Muscle of leg (tissue), 16 donors: ENCODE data around the gene POLR1F. TPM values are rescaled to one million over a fixed set of nuclear protein-coding genes. Genes with fewer than 3 reads are reported as not detected.

Experiments
- DNase-seq: peaks from one replicate; pipeline ENCODE4 v3.0.0; 2013
- H3K27ac ChIP-seq: one replicate; pipeline ENCODE4 v1.5.1; 2013; ENCODE audit warnings: mild to moderate bottlenecking, low read length, control low read depth
- H3K27me3 ChIP-seq: one replicate; pipeline ENCODE4 v1.6.1; 2013; ENCODE audit warnings: low read length; ENCODE audit not compliant: control insufficient read depth, insufficient read depth
- H3K36me3 ChIP-seq: one replicate; pipeline ENCODE4 v1.6.1; 2013; ENCODE audit warnings: low read length; ENCODE audit not compliant: control insufficient read depth, insufficient read depth
- H3K4me1 ChIP-seq: one replicate; pipeline ENCODE4 v1.6.1; 2013; ENCODE audit warnings: low read length; ENCODE audit not compliant: control insufficient read depth, insufficient read depth
- H3K4me3 ChIP-seq: one replicate; pipeline ENCODE4 v1.5.1; 2013; ENCODE audit warnings: low read length, control low read depth
- H3K9me3 ChIP-seq: replicated peaks from 2 replicates; pipeline ENCODE4 v1.6.1; 2013; ENCODE audit warnings: low read depth, low read length; ENCODE audit not compliant: control insufficient read depth
- WGBS: methylation state at CpG from one replicate; pipeline ENCODE4 v1.1.5; 2013; ENCODE audit warnings: missing lambda C conversion rate; ENCODE audit not compliant: insufficient coverage; 5-methylcytosine and 5-hydroxymethylcytosine counted together
- long read RNA-seq, 11 donors: transcript quantifications; one replicate each; lab custom pipeline, GENCODE V29; 2026
- polyA plus RNA-seq, 8 donors: library from polyadenylated mRNA; unstranded; fragments of 120-200 nt; gene quantifications; one replicate each; pipeline versions ENCODE4 v1.2.1 to v1.2.3, GENCODE V29; 2013; ENCODE audit warnings: inconsistent platforms in 1 of 8, low replicate concordance in 1 of 8; ENCODE audit not compliant: insufficient read length in 8 of 8, insufficient read depth in 1 of 8
- total RNA-seq: library from RNA; stranded (reverse); fragments of 120-200 nt; gene quantifications from one replicate; pipeline ENCODE4 v1.2.4, GENCODE V29; 2013

The POLR1F gene
- total RNA-seq (12.8 TPM), polyA plus RNA-seq (10 to 100 TPM in 7 of 8 donors, 1 to 10 TPM in 1; 8.8 to 16.6 (median 13.2) TPM)
- long read RNA-seq, donor 1, partial matches to known transcripts, result 0 of 1 reads
- long read RNA-seq, donor 1, other reads (novel, unspliced or antisense), result 0 of 1 reads
- long read RNA-seq, donor 2, partial matches to known transcripts, result 0 of 3 reads
- long read RNA-seq, donor 2, other reads (novel, unspliced or antisense), result 0 of 3 reads
- long read RNA-seq, donor 3, partial matches to known transcripts, result 0 of 5 reads
- long read RNA-seq, donor 3, other reads (novel, unspliced or antisense), result 0 of 5 reads
- long read RNA-seq, donor 4, transcript TWISTNB-201 (4 exons, 3,942 nt), result major isoform, 10 of 10 reads
- long read RNA-seq, donor 4, partial matches to known transcripts, result 0 of 10 reads
- long read RNA-seq, donor 4, other reads (novel, unspliced or antisense), result 0 of 10 reads
- long read RNA-seq, donor 5, transcript TWISTNB-201 (4 exons, 3,942 nt), result major isoform, 15 of 19 reads
- long read RNA-seq, donor 5, partial matches to known transcripts, result 0 of 19 reads
- long read RNA-seq, donor 5, other reads (novel, unspliced or antisense), result 0 of 19 reads
- long read RNA-seq, donor 6, transcript TWISTNB-201 (4 exons, 3,942 nt), result major isoform, 15 of 19 reads
- long read RNA-seq, donor 6, partial matches to known transcripts, result 0 of 19 reads
- long read RNA-seq, donor 6, other reads (novel, unspliced or antisense), result 0 of 19 reads
- long read RNA-seq, donor 7, transcript TWISTNB-201 (4 exons, 3,942 nt), result major isoform, 5 of 9 reads
- long read RNA-seq, donor 7, partial matches to known transcripts, result 0 of 9 reads
- long read RNA-seq, donor 7, other reads (novel, unspliced or antisense), result 0 of 9 reads
- long read RNA-seq, donor 8, transcript TWISTNB-201 (4 exons, 3,942 nt), result major isoform, 7 of 10 reads
- long read RNA-seq, donor 8, partial matches to known transcripts, result 0 of 10 reads
- long read RNA-seq, donor 8, other reads (novel, unspliced or antisense), result 0 of 10 reads
- long read RNA-seq, donor 9, transcript TWISTNB-201 (4 exons, 3,942 nt), result major isoform, 8 of 8 reads
- long read RNA-seq, donor 9, partial matches to known transcripts, result 0 of 8 reads
- long read RNA-seq, donor 9, other reads (novel, unspliced or antisense), result 0 of 8 reads
- long read RNA-seq, donor 10, transcript TWISTNB-201 (4 exons, 3,942 nt), result major isoform, 18 of 28 reads
- long read RNA-seq, donor 10, transcript TWISTNB-202 (2 exons, 427 nt), result minor isoform, 10 of 28 reads
- long read RNA-seq, donor 10, partial matches to known transcripts, result 0 of 28 reads
- long read RNA-seq, donor 10, other reads (novel, unspliced or antisense), result 0 of 28 reads
- long read RNA-seq, donor 11, transcript TWISTNB-201 (4 exons, 3,942 nt), result major isoform, 11 of 11 reads
- long read RNA-seq, donor 11, partial matches to known transcripts, result 0 of 11 reads
- long read RNA-seq, donor 11, other reads (novel, unspliced or antisense), result 0 of 11 reads

- no peaks in the 10 kb centered on the region for H3K36me3 ChIP-seq
- peak; percentile 98 for DNase-seq
- H3K9me3 ChIP-seq, result no peaks in the 10 kb centered on the region
- no peaks in the 10 kb centered on the region for H3K27me3 ChIP-seq
- H3K27ac ChIP-seq, result peak within 1 kb of the TSS; percentile 62
- peak within 1 kb of the TSS; percentile 92 for H3K4me3 ChIP-seq
- under 1% methylated on average over 53 of the region's 56 CpGs for WGBS
- H3K4me1 ChIP-seq, result peaks cover 10% of the 10 kb centered on the region
These were observed at the start of gene POLR1F for GRCh38 chr7:19708397-19709248. POLR1F (minus strand) TSS chr7:19709037; CDS start chr7:19709016, 21 bp downstream.

- WGBS, result no CpG with 5 or more reads among the region's 6 CpGs
- peak; percentile 29 for DNase-seq
These were observed 45.8 kb upstream of the POLR1F start for GRCh38 chr7:19754521-19755116.

GRCh38 chr7:19752020-19752419 lies 43.2 kb upstream of the POLR1F start:
- DNase-seq, result peak; percentile 21
- H3K27ac ChIP-seq, result no peak overlapping the region
- no peaks in the 10 kb centered on the region for H3K4me1 ChIP-seq
- no peaks in the 10 kb centered on the region for H3K36me3 ChIP-seq
- H3K4me3 ChIP-seq, result no peak overlapping the region
- WGBS, result 40% methylated on average over 1 of the region's 3 CpGs
- no peaks in the 10 kb centered on the region for H3K9me3 ChIP-seq
- no peaks in the 10 kb centered on the region for H3K27me3 ChIP-seq

More at GRCh38 chr7:19754521-19755116, 45.8 kb upstream of the POLR1F start:
- Histone ChIP-seq H3K4me1 (no peaks in the 10 kb centered on the region), H3K27ac (no peak overlapping the region), H3K36me3 (no peaks in the 10 kb centered on the region), H3K27me3 (no peaks in the 10 kb centered on the region), H3K4me3 (no peak overlapping the region), H3K9me3 (no peaks in the 10 kb centered on the region)

- Histone ChIP-seq H3K36me3 (no peaks in the 10 kb centered on the region), H3K27me3 (no peaks in the 10 kb centered on the region), H3K27ac (no peak overlapping the region), H3K4me1 (no peaks in the 10 kb centered on the region), H3K4me3 (no peak overlapping the region), H3K9me3 (no peaks in the 10 kb centered on the region)
- no CpG with 5 or more reads among the region's 4 CpGs for WGBS
- DNase-seq, result no peak
These were observed 40.8 kb upstream of the POLR1F start for GRCh38 chr7:19749658-19750057.

- H3K9me3 ChIP-seq, result no peaks in the 10 kb centered on the region
- WGBS, result no CpG with 5 or more reads among the region's 4 CpGs
- DNase-seq, result peak; percentile 53
- H3K27me3 ChIP-seq, result no peaks in the 10 kb centered on the region
- H3K36me3 ChIP-seq, result no peaks in the 10 kb centered on the region
- no peak overlapping the region for H3K4me3 ChIP-seq
- H3K4me1 ChIP-seq, result no peaks in the 10 kb centered on the region
- H3K27ac ChIP-seq, result no peak overlapping the region
These were observed 39.0 kb upstream of the POLR1F start for GRCh38 chr7:19747740-19748339.

- no CpG with 5 or more reads among the region's 1 CpG for WGBS
- Histone ChIP-seq H3K36me3 (no peaks in the 10 kb centered on the region), H3K4me1 (no peaks in the 10 kb centered on the region), H3K27me3 (no peaks in the 10 kb centered on the region), H3K4me3 (no peak overlapping the region), H3K27ac (no peak overlapping the region), H3K9me3 (no peaks in the 10 kb centered on the region)
- DNase-seq, result no peak
These were observed 35.2 kb upstream of the POLR1F start for GRCh38 chr7:19744075-19744474.

- Histone ChIP-seq H3K27ac (no peak overlapping the region), H3K27me3 (no peaks in the 10 kb centered on the region), H3K4me3 (no peak overlapping the region), H3K9me3 (no peaks in the 10 kb centered on the region), H3K4me1 (no peaks in the 10 kb centered on the region), H3K36me3 (no peaks in the 10 kb centered on the region)
- WGBS, result no CpG with 5 or more reads among the region's 3 CpGs
- DNase-seq, result peak; percentile 88
These were observed 19.9 kb upstream of the POLR1F start for GRCh38 chr7:19728716-19729115.

- no peaks in the 10 kb centered on the region for H3K36me3 ChIP-seq
- no peak overlapping the region for H3K27ac ChIP-seq
- no peaks in the 10 kb centered on the region for H3K4me1 ChIP-seq
- H3K27me3 ChIP-seq, result no peaks in the 10 kb centered on the region
- WGBS, result 83% methylated on average over 2 of the region's 5 CpGs
- no peaks in the 10 kb centered on the region for H3K9me3 ChIP-seq
- DNase-seq, result no peak
- no peak overlapping the region for H3K4me3 ChIP-seq
These were observed 16.9 kb upstream of the POLR1F start for GRCh38 chr7:19725770-19726169.
